ENCODE results near the gene PLK4. TPM values are rescaled to one million over a fixed set of nuclear protein-coding genes. Genes with fewer than 3 reads are reported as not detected.

The PLK4 gene
- total and polyA plus RNA-seq, 8 donors: 1.2 to 13.8 (median 2.6) TPM

DNA sequence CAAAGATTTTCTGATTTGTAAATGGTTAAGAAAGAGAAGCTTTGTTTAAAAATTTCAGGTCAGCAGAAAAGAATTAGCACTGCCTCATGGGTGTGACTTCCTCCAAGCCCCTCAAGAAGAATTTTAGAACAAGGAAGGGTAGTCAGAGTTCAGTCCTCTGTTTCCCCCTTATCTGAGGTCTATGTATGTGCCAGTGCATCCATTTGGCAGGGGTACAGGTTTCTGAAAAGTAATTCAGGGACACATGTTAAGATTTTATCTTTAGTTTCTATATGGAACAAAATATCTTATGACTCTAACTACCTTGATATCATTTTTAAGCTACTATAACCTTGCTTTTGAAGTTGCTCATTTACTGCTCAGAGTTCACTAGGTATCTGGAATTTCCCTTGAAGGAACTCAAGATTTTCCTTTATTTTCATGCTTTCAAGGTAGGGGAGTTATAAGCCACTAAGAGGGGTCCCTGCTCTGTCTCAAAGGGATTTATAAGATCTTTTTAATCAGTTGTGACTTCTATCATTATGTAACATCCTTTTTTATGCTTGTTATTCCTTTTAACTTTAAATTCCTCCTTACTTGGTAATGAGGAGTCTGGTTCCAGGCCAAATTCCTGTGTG is 24.4 kb upstream of the PLK4 start:
- Histone ChIP-seq H3K4me1 (no peaks in the 10 kb centered on the region), H3K36me3 (no peaks in the 10 kb centered on the region), H3K9me3 (peaks cover 0 to 27% (median 10%) of the 10 kb centered on the region in 4 donors), H3K4me3 (no peak overlapping the region), H3K27ac (no peak overlapping the region), H3K27me3 (no peaks in the 10 kb centered on the region)
- DNase-seq: no peak
- TF ChIP-seq POLR2AphosphoS5 (IDR thresholded peaks at IDR 0.05) (no peak), CTCF (IDR thresholded peaks at IDR 0.05) (no peak)
- intact Hi-C loops (cut with DNase I; ENCODE audit: low total_unique reads): no loop called here

DNA sequence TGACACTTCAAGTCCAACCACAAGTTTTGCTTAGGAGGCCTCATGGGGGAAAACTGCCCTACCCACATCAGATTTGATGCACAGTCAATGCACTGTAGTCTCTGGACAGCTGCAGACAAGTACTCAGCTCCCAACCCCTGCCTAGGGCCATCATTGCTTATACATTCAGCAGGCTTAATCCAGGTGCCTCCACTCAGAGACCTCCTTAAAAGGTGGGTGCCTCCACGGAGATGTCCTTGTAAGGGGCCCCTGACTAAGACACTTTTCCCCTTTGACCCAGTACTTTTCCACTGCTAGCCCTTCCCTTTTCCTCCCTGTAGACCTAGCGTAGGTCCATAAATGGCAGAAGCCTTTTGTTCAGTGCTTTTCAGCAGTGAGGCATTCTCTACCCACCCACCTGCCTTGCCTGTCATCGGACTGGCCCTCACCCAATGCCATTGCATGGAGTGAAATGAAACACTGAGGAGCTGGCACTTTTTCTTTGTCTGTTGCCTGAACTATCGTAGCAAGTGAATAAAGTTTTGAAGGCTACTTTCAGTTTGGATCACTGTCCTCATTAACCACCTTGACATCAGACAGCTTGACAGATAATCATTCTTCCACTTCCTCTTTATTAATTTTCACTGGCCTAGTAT is 23.8 kb upstream of the PLK4 start:
- 78 to 90% (median 82%) methylated on average over 4 of the region's 4 CpGs for WGBS, 5 donors
- Histone ChIP-seq H3K27me3 (no peaks in the 10 kb centered on the region), H3K27ac (no peak overlapping the region), H3K9me3 (peaks cover 0 to 24% (median 9%) of the 10 kb centered on the region in 4 donors), H3K36me3 (no peaks in the 10 kb centered on the region), H3K4me1 (no peaks in the 10 kb centered on the region), H3K4me3 (no peak overlapping the region)
- intact Hi-C loops (cut with DNase I; ENCODE audit: low total_unique reads): no loop called here
- no peak for DNase-seq
- TF ChIP-seq POLR2A (IDR thresholded peaks at IDR 0.05) (no peak), POLR2AphosphoS5 (IDR thresholded peaks at IDR 0.05) (no peak), EP300 (IDR thresholded peaks at IDR 0.05) (no peak), CTCF (IDR thresholded peaks at IDR 0.05) (no peak)

- H3K4me3 ChIP-seq: no peak overlapping the region
- H3K4me1 ChIP-seq: no peaks in the 10 kb centered on the region
- H3K9me3 ChIP-seq: peaks cover 0 to 20% (median 9%) of the 10 kb centered on the region in 4 donors
- TF ChIP-seq CTCF (IDR thresholded peaks at IDR 0.05) (no peak), POLR2AphosphoS5 (IDR thresholded peaks at IDR 0.05) (no peak), POLR2A (IDR thresholded peaks at IDR 0.05) (no peak), EP300 (IDR thresholded peaks at IDR 0.05) (no peak)
- H3K36me3 ChIP-seq: no peaks in the 10 kb centered on the region
- H3K27me3 ChIP-seq: no peaks in the 10 kb centered on the region
- no peak overlapping the region for H3K27ac ChIP-seq
- intact Hi-C loops (cut with DNase I; ENCODE audit: low total_unique reads): no loop called here
- no peak for DNase-seq
- 86 to 96% (median 92%) methylated on average over 1 of the region's 1 CpG for WGBS, 5 donors
Measured at GRCh38 chr4:127857641-127858040, 23.1 kb upstream of the PLK4 start.

GRCh38 chr4:127868196-127868595 is 12.5 kb upstream of the PLK4 start:
- TF ChIP-seq POLR2AphosphoS5 (IDR thresholded peaks at IDR 0.05) (no peak), POLR2A (IDR thresholded peaks at IDR 0.05) (no peak), EP300 (IDR thresholded peaks at IDR 0.05) (no peak)
- DNase-seq: no peak
- intact Hi-C loops (cut with DNase I; ENCODE audit: low total_unique reads): no loop called here
- no peaks in the 10 kb centered on the region for H3K9me3 ChIP-seq
- H3K27me3 ChIP-seq: no peaks in the 10 kb centered on the region
- peaks cover 0 to 11% (median 2%) of the 10 kb centered on the region in 4 donors for H3K4me1 ChIP-seq
- H3K27ac ChIP-seq: no peak overlapping the region
- H3K36me3 ChIP-seq: no peaks in the 10 kb centered on the region
- H3K4me3 ChIP-seq: no peak overlapping the region
- 91 to 96% (median 94%) methylated on average over 2 of the region's 2 CpGs for WGBS, 5 donors

- DNase-seq: no peak
- Histone ChIP-seq H3K27ac (no peak overlapping the region), H3K4me3 (no peak overlapping the region), H3K36me3 (no peaks in the 10 kb centered on the region), H3K4me1 (peaks cover 0 to 11% (median 2%) of the 10 kb centered on the region in 4 donors), H3K27me3 (no peaks in the 10 kb centered on the region), H3K9me3 (no peaks in the 10 kb centered on the region)
- TF ChIP-seq POLR2AphosphoS5 (IDR thresholded peaks at IDR 0.05): no peak
- TF ChIP-seq POLR2A (IDR thresholded peaks at IDR 0.05): no peak
- TF ChIP-seq CTCF (IDR thresholded peaks at IDR 0.05): no peak
- TF ChIP-seq EP300 (IDR thresholded peaks at IDR 0.05): no peak
- intact Hi-C loops (cut with DNase I; ENCODE audit: low total_unique reads): no loop called here
Measured at GRCh38 chr4:127870281-127870680, 10.4 kb upstream of the PLK4 start.

Data from stomach (tissue), 9 donors.